H1 (cell line): ENCODE results near the gene BORCS8. TPM values are rescaled to one million over a fixed set of nuclear protein-coding genes. Genes with fewer than 3 reads are reported as not detected.
A peak's percentile ranks its signal among the peaks of the same experiment; 100 is the strongest.

ENCODE experiments used
- EP300 ChIP-seq, 2 experiments: IDR thresholded peaks; 1 replicate in 1 of 2; 2 replicates in 1 of 2; pipeline ENCODE4 v1.6.1; 2011 to 2012; ENCODE audit warnings: low read depth in 2 of 2, low read length in 2 of 2, mild to moderate bottlenecking in 2 of 2, borderline replicate concordance in 1 of 2, inconsistent platforms in 1 of 2, moderate library complexity in 1 of 2
- EZH2 ChIP-seq: fragments of 200-600 bp; sonication (generic); IDR thresholded peaks from 2 replicates; pipeline ENCODE4 v1.7.1; 2012; ENCODE audit warnings: low read depth, mild to moderate bottlenecking, moderate library complexity, low read length, inconsistent platforms; ENCODE audit not compliant: severe bottlenecking
- NANOG ChIP-seq: IDR thresholded peaks from 2 replicates; pipeline ENCODE4 v1.6.1; 2011; ENCODE audit warnings: low read length, low read depth, mild to moderate bottlenecking, inconsistent platforms; ENCODE audit not compliant: insufficient read depth, poor library complexity, severe bottlenecking
- PHF8 ChIP-seq: fragments of 200-600 bp; sonication (generic); conservative IDR thresholded peaks from 2 replicates; pipeline ENCODE4 v1.7.1; 2012; ENCODE audit warnings: low read depth, mild to moderate bottlenecking, inconsistent platforms, low read length, moderate library complexity
- POLR2A ChIP-seq, 2 experiments: IDR thresholded peaks; 1 replicate in 1 of 2; 2 replicates in 1 of 2; pipeline ENCODE4 v1.6.1; 2011; ENCODE audit warnings: low read depth in 2 of 2, low read length in 2 of 2, mild to moderate bottlenecking in 2 of 2; ENCODE audit errors: control extremely low read depth in 1 of 2
- RBBP5 ChIP-seq: IDR thresholded peaks from 2 replicates; pipeline ENCODE4 v1.7.1; 2012; ENCODE audit warnings: low read depth, mild to moderate bottlenecking, inconsistent platforms, low read length, moderate library complexity, borderline replicate concordance
- SRF ChIP-seq: IDR thresholded peaks from 2 replicates; pipeline ENCODE4 v1.6.1; 2011; ENCODE audit warnings: mild to moderate bottlenecking, low read depth, low read length, moderate library complexity
- TCF12 ChIP-seq: IDR thresholded peaks from 2 replicates; pipeline ENCODE4 v1.6.1; 2011; ENCODE audit warnings: low read depth, mild to moderate bottlenecking, low read length
- polyA plus RNA-seq, 7 experiments: library from polyadenylated mRNA; depleted of rRNA in 3 of 7; stranded (reverse) in 5 of 7; unstranded in 2 of 7; fragments of >200 nt in 5 of 7; fragments of 200-250 nt in 2 of 7; gene quantifications; 1 replicate in 5 of 7; 2 replicates in 1 of 7; 4 replicates in 1 of 7; pipeline versions ENCODE4 v1.2.1 to v1.2.3, GENCODE V29; 2011 to 2013; ENCODE audit warnings: missing spikeins in 2 of 7, mixed read lengths in 2 of 7
- total RNA-seq: library from RNA; stranded (reverse); fragmentation: NEBNext Ultra II Directional; extraction: Animal tissue kit (Norgen Biotek cat#: 25700); gene quantifications from 2 replicates; pipeline ENCODE4 v1.2.1, GENCODE V29; 2021
- TF ChIP-seq, protein P1 (sequence below): fragments of 300-600 bp; sonication (generic); IDR thresholded peaks from 2 replicates; pipeline ENCODE4 v1.7.1; 2012; ENCODE audit warnings: low read length, moderate library complexity, mild to moderate bottlenecking, inconsistent platforms; ENCODE audit not compliant: insufficient replicate concordance

Gene BORCS8
- total and polyA plus RNA-seq, 2 of the 8 experiments (the other 6 are each of a cell fraction or from before 2014, with no cell fraction given) = 15.0 to 15.9 TPM

DNA sequence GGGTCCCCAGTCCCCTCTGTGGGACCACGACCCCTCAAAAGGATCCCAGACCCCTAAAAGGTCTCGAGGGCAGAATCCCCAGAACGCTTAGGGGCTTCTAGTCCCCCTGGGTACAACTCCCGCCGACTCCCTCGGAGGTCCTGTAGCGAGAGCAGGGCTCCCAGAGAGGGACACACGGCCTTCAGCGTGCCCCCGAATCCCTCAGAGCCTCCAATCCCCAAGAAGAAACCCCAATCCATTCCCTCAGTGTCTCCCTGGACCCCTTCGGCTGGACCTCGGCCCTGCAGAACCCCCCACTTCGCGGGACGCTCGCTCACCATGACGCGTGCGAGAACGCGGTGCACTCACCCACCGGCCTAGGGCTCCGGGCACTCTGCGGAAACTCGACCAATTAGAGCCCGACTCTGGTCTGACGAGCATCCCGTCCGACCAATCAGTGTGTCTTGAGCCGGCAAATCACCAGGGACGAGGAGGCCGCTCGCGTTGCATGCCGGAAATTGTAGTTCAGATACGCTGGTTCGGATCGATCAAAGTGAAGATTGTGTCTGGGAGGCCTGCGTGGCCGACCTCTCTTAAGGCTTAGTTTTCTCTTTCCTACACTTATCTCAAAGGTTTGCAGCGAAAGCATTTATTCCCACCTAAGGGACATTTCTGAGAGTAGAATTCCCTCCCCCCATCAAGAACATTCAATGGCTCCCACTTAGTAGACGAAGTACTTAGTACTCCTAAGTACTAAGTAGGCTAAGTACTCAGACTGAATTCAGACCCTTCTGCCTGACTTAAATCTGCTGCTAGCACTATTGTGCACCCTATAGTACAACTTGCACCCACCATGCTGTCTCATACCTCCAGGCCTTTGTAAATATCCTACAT, 53.6 kb downstream of the BORCS8 start, which contains the start of gene TMEM161A (continued):
- TF ChIP-seq, protein P1, sequence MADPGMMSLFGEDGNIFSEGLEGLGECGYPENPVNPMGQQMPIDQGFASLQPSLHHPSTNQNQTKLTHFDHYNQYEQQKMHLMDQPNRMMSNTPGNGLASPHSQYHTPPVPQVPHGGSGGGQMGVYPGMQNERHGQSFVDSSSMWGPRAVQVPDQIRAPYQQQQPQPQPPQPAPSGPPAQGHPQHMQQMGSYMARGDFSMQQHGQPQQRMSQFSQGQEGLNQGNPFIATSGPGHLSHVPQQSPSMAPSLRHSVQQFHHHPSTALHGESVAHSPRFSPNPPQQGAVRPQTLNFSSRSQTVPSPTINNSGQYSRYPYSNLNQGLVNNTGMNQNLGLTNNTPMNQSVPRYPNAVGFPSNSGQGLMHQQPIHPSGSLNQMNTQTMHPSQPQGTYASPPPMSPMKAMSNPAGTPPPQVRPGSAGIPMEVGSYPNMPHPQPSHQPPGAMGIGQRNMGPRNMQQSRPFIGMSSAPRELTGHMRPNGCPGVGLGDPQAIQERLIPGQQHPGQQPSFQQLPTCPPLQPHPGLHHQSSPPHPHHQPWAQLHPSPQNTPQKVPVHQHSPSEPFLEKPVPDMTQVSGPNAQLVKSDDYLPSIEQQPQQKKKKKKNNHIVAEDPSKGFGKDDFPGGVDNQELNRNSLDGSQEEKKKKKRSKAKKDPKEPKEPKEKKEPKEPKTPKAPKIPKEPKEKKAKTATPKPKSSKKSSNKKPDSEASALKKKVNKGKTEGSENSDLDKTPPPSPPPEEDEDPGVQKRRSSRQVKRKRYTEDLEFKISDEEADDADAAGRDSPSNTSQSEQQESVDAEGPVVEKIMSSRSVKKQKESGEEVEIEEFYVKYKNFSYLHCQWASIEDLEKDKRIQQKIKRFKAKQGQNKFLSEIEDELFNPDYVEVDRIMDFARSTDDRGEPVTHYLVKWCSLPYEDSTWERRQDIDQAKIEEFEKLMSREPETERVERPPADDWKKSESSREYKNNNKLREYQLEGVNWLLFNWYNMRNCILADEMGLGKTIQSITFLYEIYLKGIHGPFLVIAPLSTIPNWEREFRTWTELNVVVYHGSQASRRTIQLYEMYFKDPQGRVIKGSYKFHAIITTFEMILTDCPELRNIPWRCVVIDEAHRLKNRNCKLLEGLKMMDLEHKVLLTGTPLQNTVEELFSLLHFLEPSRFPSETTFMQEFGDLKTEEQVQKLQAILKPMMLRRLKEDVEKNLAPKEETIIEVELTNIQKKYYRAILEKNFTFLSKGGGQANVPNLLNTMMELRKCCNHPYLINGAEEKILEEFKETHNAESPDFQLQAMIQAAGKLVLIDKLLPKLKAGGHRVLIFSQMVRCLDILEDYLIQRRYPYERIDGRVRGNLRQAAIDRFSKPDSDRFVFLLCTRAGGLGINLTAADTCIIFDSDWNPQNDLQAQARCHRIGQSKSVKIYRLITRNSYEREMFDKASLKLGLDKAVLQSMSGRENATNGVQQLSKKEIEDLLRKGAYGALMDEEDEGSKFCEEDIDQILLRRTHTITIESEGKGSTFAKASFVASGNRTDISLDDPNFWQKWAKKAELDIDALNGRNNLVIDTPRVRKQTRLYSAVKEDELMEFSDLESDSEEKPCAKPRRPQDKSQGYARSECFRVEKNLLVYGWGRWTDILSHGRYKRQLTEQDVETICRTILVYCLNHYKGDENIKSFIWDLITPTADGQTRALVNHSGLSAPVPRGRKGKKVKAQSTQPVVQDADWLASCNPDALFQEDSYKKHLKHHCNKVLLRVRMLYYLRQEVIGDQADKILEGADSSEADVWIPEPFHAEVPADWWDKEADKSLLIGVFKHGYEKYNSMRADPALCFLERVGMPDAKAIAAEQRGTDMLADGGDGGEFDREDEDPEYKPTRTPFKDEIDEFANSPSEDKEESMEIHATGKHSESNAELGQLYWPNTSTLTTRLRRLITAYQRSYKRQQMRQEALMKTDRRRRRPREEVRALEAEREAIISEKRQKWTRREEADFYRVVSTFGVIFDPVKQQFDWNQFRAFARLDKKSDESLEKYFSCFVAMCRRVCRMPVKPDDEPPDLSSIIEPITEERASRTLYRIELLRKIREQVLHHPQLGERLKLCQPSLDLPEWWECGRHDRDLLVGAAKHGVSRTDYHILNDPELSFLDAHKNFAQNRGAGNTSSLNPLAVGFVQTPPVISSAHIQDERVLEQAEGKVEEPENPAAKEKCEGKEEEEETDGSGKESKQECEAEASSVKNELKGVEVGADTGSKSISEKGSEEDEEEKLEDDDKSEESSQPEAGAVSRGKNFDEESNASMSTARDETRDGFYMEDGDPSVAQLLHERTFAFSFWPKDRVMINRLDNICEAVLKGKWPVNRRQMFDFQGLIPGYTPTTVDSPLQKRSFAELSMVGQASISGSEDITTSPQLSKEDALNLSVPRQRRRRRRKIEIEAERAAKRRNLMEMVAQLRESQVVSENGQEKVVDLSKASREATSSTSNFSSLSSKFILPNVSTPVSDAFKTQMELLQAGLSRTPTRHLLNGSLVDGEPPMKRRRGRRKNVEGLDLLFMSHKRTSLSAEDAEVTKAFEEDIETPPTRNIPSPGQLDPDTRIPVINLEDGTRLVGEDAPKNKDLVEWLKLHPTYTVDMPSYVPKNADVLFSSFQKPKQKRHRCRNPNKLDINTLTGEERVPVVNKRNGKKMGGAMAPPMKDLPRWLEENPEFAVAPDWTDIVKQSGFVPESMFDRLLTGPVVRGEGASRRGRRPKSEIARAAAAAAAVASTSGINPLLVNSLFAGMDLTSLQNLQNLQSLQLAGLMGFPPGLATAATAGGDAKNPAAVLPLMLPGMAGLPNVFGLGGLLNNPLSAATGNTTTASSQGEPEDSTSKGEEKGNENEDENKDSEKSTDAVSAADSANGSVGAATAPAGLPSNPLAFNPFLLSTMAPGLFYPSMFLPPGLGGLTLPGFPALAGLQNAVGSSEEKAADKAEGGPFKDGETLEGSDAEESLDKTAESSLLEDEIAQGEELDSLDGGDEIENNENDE = no peak
- TF ChIP-seq EZH2 (no peak), SRF (no peak), PHF8 (peak; percentile 70), TCF12 (no peak), EP300 (IDR thresholded peaks at IDR 0.05; ENCODE audit: borderline replicate concordance in 1 of 2, low read depth in 2 of 2, low read length in 2 of 2) (no peak), POLR2A (IDR thresholded peaks at IDR 0.05; ENCODE audit: control extremely low read depth in 1 of 2, low read depth in 2 of 2, low read length in 2 of 2) (peak in 1 of 2 experiments; percentile 54; a peak in 1 of 3 replicates), RBBP5 (no peak), NANOG (no peak)
